ENCODE data around the gene JRKL.

JRKL gene

GRCh38 chr11:96389720-96390487 lies at the start of gene JRKL, which contains the start of gene CCDC82:
Gene JRKL, plus strand, starts transcription at chr11:96390013. Its CDS starts 637 bp downstream, at chr11:96390650.
Gene CCDC82, minus strand, starts transcription at chr11:96389912. Its CDS starts 5,165 bp downstream, at chr11:96384747.
- H3K4me3 ChIP-seq = peak within 1 kb of the TSS; percentile 92
- H3K4me1 ChIP-seq = peaks cover 28% of the 10 kb centered on the region
- H3K27me3 ChIP-seq = no peaks in the 10 kb centered on the region
- no peaks in the 10 kb centered on the region for H3K36me3 ChIP-seq
- no peaks in the 10 kb centered on the region; the same call in 1 of the 2 replicates for H4K20me1 ChIP-seq
- H3K9me3 ChIP-seq = no peaks in the 10 kb centered on the region
- TF ChIP-seq Cebpa-rat (IDR thresholded peaks at IDR 0.05) = no peak
- peak within 1 kb of the TSS; percentile 82 for H3K27ac ChIP-seq
- peak within 1 kb of the TSS; percentile 87 for H3K4me2 ChIP-seq
- H3K9ac ChIP-seq = peak within 1 kb of the TSS; percentile 82

GRCh38 chr11:96340555-96340885 lies 49.3 kb upstream of the JRKL start:
- Histone ChIP-seq H3K36me3 (no peaks in the 10 kb centered on the region), H3K27me3 (peaks cover 30% of the 10 kb centered on the region), H3K9me3 (no peaks in the 10 kb centered on the region), H3K27ac (no peak overlapping the region), H3K4me2 (no peak overlapping the region), H3K4me3 (no peak overlapping the region), H3K4me1 (peaks cover 23% of the 10 kb centered on the region), H4K20me1 (no peaks in the 10 kb centered on the region), H3K9ac (no peak overlapping the region)
- TF ChIP-seq Cebpa-rat (IDR thresholded peaks at IDR 0.05) = no peak

- Histone ChIP-seq H3K4me3 (no peak overlapping the region), H4K20me1 (no peaks in the 10 kb centered on the region), H3K9ac (no peak overlapping the region), H3K27me3 (peaks cover 30% of the 10 kb centered on the region), H3K4me1 (peaks cover 23% of the 10 kb centered on the region), H3K9me3 (no peaks in the 10 kb centered on the region), H3K27ac (no peak overlapping the region), H3K4me2 (peak overlapping the region; percentile 85), H3K36me3 (no peaks in the 10 kb centered on the region)
- TF ChIP-seq Cebpa-rat (IDR thresholded peaks at IDR 0.05) = no peak
Measured at GRCh38 chr11:96341211-96342013, 48.4 kb upstream of the JRKL start.

GRCh38 chr11:96342014-96342960 lies 47.5 kb upstream of the JRKL start:
- peaks cover 23% of the 10 kb centered on the region for H3K4me1 ChIP-seq

GRCh38 chr11:96342961-96343711 lies 46.7 kb upstream of the JRKL start, which contains the start of gene MAML2:
Gene MAML2, minus strand, starts transcription at chr11:96343195. Its CDS starts 1,300 bp downstream, at chr11:96341895.
- no peak within 1 kb of the TSS for H3K27ac ChIP-seq
- H4K20me1 ChIP-seq = no peaks in the 10 kb centered on the region
- H3K9me3 ChIP-seq = no peaks in the 10 kb centered on the region
- H3K27me3 ChIP-seq = peaks cover 30% of the 10 kb centered on the region
- H3K4me1 ChIP-seq = peaks cover 23% of the 10 kb centered on the region
- peak within 1 kb of the TSS; percentile 85 for H3K4me2 ChIP-seq
- H3K9ac ChIP-seq = peak within 1 kb of the TSS; percentile 66; the same call in 1 of the 2 replicates
- H3K36me3 ChIP-seq = no peaks in the 10 kb centered on the region
- no peak for TF ChIP-seq Cebpa-rat (IDR thresholded peaks at IDR 0.05)
- H3K4me3 ChIP-seq = peak within 1 kb of the TSS; percentile 66

More at GRCh38 chr11:96342014-96342960, 47.5 kb upstream of the JRKL start:
- Histone ChIP-seq H3K27ac (no peak overlapping the region), H3K9me3 (no peaks in the 10 kb centered on the region), H4K20me1 (no peaks in the 10 kb centered on the region), H3K36me3 (no peaks in the 10 kb centered on the region), H3K4me3 (peak overlapping the region; percentile 66), H3K27me3 (peaks cover 30% of the 10 kb centered on the region), H3K9ac (peak overlapping the region; percentile 66; the same call in 1 of the 2 replicates), H3K4me2 (peak overlapping the region; percentile 85)
- TF ChIP-seq Cebpa-rat (IDR thresholded peaks at IDR 0.05) = no peak

GRCh38 chr11:96356848-96357247 lies 33.0 kb upstream of the JRKL start:
- no peaks in the 10 kb centered on the region for H3K4me1 ChIP-seq
- no peak overlapping the region for H3K27ac ChIP-seq
- no peak for TF ChIP-seq Cebpa-rat (IDR thresholded peaks at IDR 0.05)
- no peaks in the 10 kb centered on the region for H3K9me3 ChIP-seq
- H4K20me1 ChIP-seq = no peaks in the 10 kb centered on the region
- H3K4me3 ChIP-seq = no peak overlapping the region
- H3K27me3 ChIP-seq = no peaks in the 10 kb centered on the region
- peaks cover 37% of the 10 kb centered on the region for H3K36me3 ChIP-seq
- no peak overlapping the region for H3K9ac ChIP-seq
- no peak overlapping the region for H3K4me2 ChIP-seq

- no peaks in the 10 kb centered on the region for H3K27me3 ChIP-seq
- peaks cover 35% of the 10 kb centered on the region for H3K36me3 ChIP-seq
- no peaks in the 10 kb centered on the region for H4K20me1 ChIP-seq
- no peak overlapping the region for H3K4me3 ChIP-seq
- H3K9ac ChIP-seq = no peak overlapping the region
- TF ChIP-seq Cebpa-rat (IDR thresholded peaks at IDR 0.05) = no peak
- no peaks in the 10 kb centered on the region for H3K4me1 ChIP-seq
- no peaks in the 10 kb centered on the region for H3K9me3 ChIP-seq
- no peak overlapping the region for H3K27ac ChIP-seq
- H3K4me2 ChIP-seq = no peak overlapping the region
Measured at GRCh38 chr11:96357794-96358193, 32.0 kb upstream of the JRKL start.

- Histone ChIP-seq H4K20me1 (no peaks in the 10 kb centered on the region), H3K4me2 (no peak overlapping the region), H3K27me3 (no peaks in the 10 kb centered on the region), H3K9me3 (no peaks in the 10 kb centered on the region), H3K9ac (no peak overlapping the region), H3K4me1 (no peaks in the 10 kb centered on the region), H3K27ac (no peak overlapping the region), H3K4me3 (no peak overlapping the region), H3K36me3 (peaks cover 35% of the 10 kb centered on the region)
- no peak for TF ChIP-seq Cebpa-rat (IDR thresholded peaks at IDR 0.05)
Measured at GRCh38 chr11:96358321-96358720, 31.5 kb upstream of the JRKL start.
